ENCODE data around the gene ZBTB45. TPM values are rescaled to one million over a fixed set of nuclear protein-coding genes. Genes with fewer than 3 reads are reported as not detected.
"Not testable (repeated sequence)": the region's sequence is repeated elsewhere in the genome, so short reads cannot be mapped to it uniquely, and the experiment has no call there.

Gene ZBTB45
- total RNA-seq, 1 experiment from 2014 or later, result 12.0 TPM

GRCh38 chr19:58509731-58510083 lies 9.9 kb downstream of the ZBTB45 start:
- Histone ChIP-seq H3K4me2 (ENCODE audit: low read length) (no peak overlapping the region), H3K9me3 (ENCODE audit: control insufficient read depth in 1 of 2, insufficient read depth in 1 of 2, low read depth in 1 of 2, low read length in 2 of 2) (no peaks in the 10 kb centered on the region), H3K79me2 (ENCODE audit: insufficient read depth, low read length) (peaks cover 10% of the 10 kb centered on the region), H4K20me1 (ENCODE audit: insufficient read depth) (no peaks in the 10 kb centered on the region), H3K4me3 (replicated peaks in 1 of 2; ENCODE audit: low read depth in 1 of 2, low read length in 2 of 2) (no peak overlapping the region), H3K27me3 (ENCODE audit: insufficient read depth, low read length) (no peaks in the 10 kb centered on the region), H3K9ac (ENCODE audit: low read length) (no peak overlapping the region), H3K4me1 (ENCODE audit: control insufficient read depth in 1 of 2, insufficient read depth in 2 of 2, low read length in 2 of 2) (peaks cover 6 to 13% of the 10 kb centered on the region in 2 experiments; a peak in 3 of 4 replicates), H3K27ac (ENCODE audit: low read depth, low read length) (no peak overlapping the region), H2AFZ (ENCODE audit: low read depth, low read length, poor library complexity, severe bottlenecking) (no peak overlapping the region), H3K36me3 (ENCODE audit: control insufficient read depth in 1 of 2, insufficient read depth in 2 of 2, low read length in 2 of 2) (no peaks in the 10 kb centered on the region), H3K9me2 (ENCODE audit: insufficient read depth) (no peaks in the 10 kb centered on the region)
- ATAC-seq (no peak), DNase-seq (ENCODE audit: low read depth, low spot score) (no peak)
- RAD21 ChIA-PET (ENCODE audit: low non-redundant PET in 1 of 2, low total read pairs in 2 of 2, uncharacterized antibody in 2 of 2, unreplicated experiment in 2 of 2), result no interaction called here
- no TSS peak for BruUV-seq (replicated peaks)
- no peak for TF ChIP-seq CTCF (IDR thresholded peaks at IDR 0.05 in 2 of 3, conservative IDR thresholded peaks at IDR 0.05 in 1 of 3; ENCODE audit: borderline replicate concordance in 1 of 3, insufficient read depth in 1 of 3, low read depth in 2 of 3, low read length in 2 of 3)
- CTCF ChIA-PET, result no interaction called here
- intact Hi-C loops (cut with micrococcal nuclease), result no loop called here
- POLR2A ChIA-PET, result no interaction called here

GRCh38 chr19:58507602-58508223 lies 11.9 kb downstream of the ZBTB45 start:
- CTCF ChIA-PET, result interaction anchor here (1.1 kb wide), 1 partner anchor 12 kb away, joined by 3 read pairs; the partner anchor contains the start of gene ZBTB45
- H3K4me3 ChIP-seq (replicated peaks in 1 of 2; ENCODE audit: low read depth in 1 of 2, low read length in 2 of 2); POLR2A ChIA-PET; H2AFZ ChIP-seq (ENCODE audit: low read depth, low read length, poor library complexity, severe bottlenecking); RAD21 ChIA-PET (ENCODE audit: low non-redundant PET in 1 of 2, low total read pairs in 2 of 2, uncharacterized antibody in 2 of 2, unreplicated experiment in 2 of 2); H3K4me2 ChIP-seq (ENCODE audit: low read length); H3K27me3 ChIP-seq (ENCODE audit: insufficient read depth, low read length); H3K9me2 ChIP-seq (ENCODE audit: insufficient read depth); H3K79me2 ChIP-seq (ENCODE audit: insufficient read depth, low read length); H3K9me3 ChIP-seq (ENCODE audit: control insufficient read depth in 1 of 2, insufficient read depth in 1 of 2, low read depth in 1 of 2, low read length in 2 of 2); H3K27ac ChIP-seq (ENCODE audit: low read depth, low read length); BruUV-seq (replicated peaks); ATAC-seq; H3K36me3 ChIP-seq (ENCODE audit: control insufficient read depth in 1 of 2, insufficient read depth in 2 of 2, low read length in 2 of 2); H3K9ac ChIP-seq (ENCODE audit: low read length); intact Hi-C loops (cut with micrococcal nuclease); H4K20me1 ChIP-seq (ENCODE audit: insufficient read depth); DNase-seq (ENCODE audit: low read depth, low spot score); H3K4me1 ChIP-seq (ENCODE audit: control insufficient read depth in 1 of 2, insufficient read depth in 2 of 2, low read length in 2 of 2): not testable (repeated sequence)
